ENCODE data around the gene LDB2.
"Not testable (repeated sequence)": the region's sequence is repeated elsewhere in the genome, so short reads cannot be mapped to it uniquely, and the experiment has no call there.

LDB2 gene

GRCh38 chr4:16646459-16646858 lies 252.0 kb downstream of the LDB2 start:
- DNase-seq (ENCODE audit: low read depth, low spot score) = no peak

GRCh38 chr4:16643893-16644292 lies 254.6 kb downstream of the LDB2 start:
- no peak for DNase-seq (ENCODE audit: low read depth, low spot score)

- DNase-seq (ENCODE audit: low read depth, low spot score) = no peak
These were observed 255.5 kb downstream of the LDB2 start for GRCh38 chr4:16642897-16643296.

- no peak for DNase-seq (ENCODE audit: low read depth, low spot score)
These were observed 256.5 kb downstream of the LDB2 start for GRCh38 chr4:16641971-16642370.

- DNase-seq (ENCODE audit: low read depth, low spot score) = no peak
These were observed 261.4 kb downstream of the LDB2 start for GRCh38 chr4:16636912-16637630.

- no peak for DNase-seq (ENCODE audit: low read depth, low spot score)
These were observed 262.1 kb downstream of the LDB2 start for GRCh38 chr4:16636304-16636703.

- DNase-seq (ENCODE audit: low read depth, low spot score) = not testable (repeated sequence)
These were observed 269.2 kb downstream of the LDB2 start for GRCh38 chr4:16629274-16629673.

GRCh38 chr4:16628835-16629234 lies 269.6 kb downstream of the LDB2 start:
- DNase-seq (ENCODE audit: low read depth, low spot score) = not testable (repeated sequence)

GRCh38 chr4:16627999-16628398 lies 270.4 kb downstream of the LDB2 start:
- DNase-seq (ENCODE audit: low read depth, low spot score) = no peak

GRCh38 chr4:16626945-16627344 lies 271.5 kb downstream of the LDB2 start:
- no peak for DNase-seq (ENCODE audit: low read depth, low spot score)

- DNase-seq (ENCODE audit: low read depth, low spot score) = no peak
These were observed 275.6 kb downstream of the LDB2 start for GRCh38 chr4:16622826-16623225.

- DNase-seq (ENCODE audit: low read depth, low spot score) = no peak
These were observed 281.0 kb downstream of the LDB2 start for GRCh38 chr4:16617435-16617834.

- DNase-seq (ENCODE audit: low read depth, low spot score) = no peak
These were observed 281.4 kb downstream of the LDB2 start for GRCh38 chr4:16617011-16617410.

- DNase-seq (ENCODE audit: low read depth, low spot score) = no peak
These were observed 289.2 kb downstream of the LDB2 start for GRCh38 chr4:16609170-16609758.

- no peak for DNase-seq (ENCODE audit: low read depth, low spot score)
These were observed 289.8 kb downstream of the LDB2 start for GRCh38 chr4:16608611-16609125.

- DNase-seq (ENCODE audit: low read depth, low spot score) = no peak
These were observed 290.3 kb downstream of the LDB2 start for GRCh38 chr4:16608123-16608522.

GRCh38 chr4:16607241-16608066 lies 291.0 kb downstream of the LDB2 start:
- DNase-seq (ENCODE audit: low read depth, low spot score) = no peak

GRCh38 chr4:16606691-16607090 lies 291.8 kb downstream of the LDB2 start:
- DNase-seq (ENCODE audit: low read depth, low spot score) = no peak

GRCh38 chr4:16603178-16603577 lies 295.3 kb downstream of the LDB2 start:
- no peak for DNase-seq (ENCODE audit: low read depth, low spot score)

GRCh38 chr4:16598597-16599206 lies 299.7 kb downstream of the LDB2 start:
- no peak for DNase-seq (ENCODE audit: low read depth, low spot score)

GRCh38 chr4:16597845-16598596 lies 300.4 kb downstream of the LDB2 start:
- DNase-seq (ENCODE audit: low read depth, low spot score) = no peak
